Activated CD4-positive, alpha-beta memory T cell treated with anti-CD3 and anti-CD28 coated beads for 36 hours (primary cell): ENCODE data around the gene GFM1. TPM values are rescaled to one million over a fixed set of nuclear protein-coding genes. Genes with fewer than 3 reads are reported as not detected.

Experiments
- CTCF ChIA-PET: fragments of 350-600 bp; sonication (Branson Sonifier 250); formaldehyde crosslinking; loops from one replicate; lab custom pipeline; 2021; ENCODE audit warnings: antibody characterized with exemption, inconsistent platforms; lab: Charles Lee
- POLR2A ChIA-PET: fragments of 350-600 bp; sonication (Branson Sonifier 250); formaldehyde crosslinking; loops from one replicate; lab custom pipeline; 2021; ENCODE audit warnings: antibody characterized with exemption; lab: Charles Lee
- DNase-seq: peaks from one replicate; pipeline ENCODE4 v3.0.0-alpha.2; 2020
- H3K27ac Mint-ChIP-seq: one replicate; pipeline ENCODE4 v1.8.0; 2021; ENCODE audit warnings: mixed read lengths
- H3K27me3 Mint-ChIP-seq: one replicate; pipeline ENCODE4 v1.8.0; 2021; ENCODE audit warnings: mixed read lengths
- H3K36me3 Mint-ChIP-seq: one replicate; pipeline ENCODE4 v1.8.0; 2021; ENCODE audit warnings: mixed read lengths
- H3K4me1 Mint-ChIP-seq: one replicate; pipeline ENCODE4 v1.8.0; 2021; ENCODE audit warnings: low read depth, mixed read lengths
- H3K4me3 Mint-ChIP-seq: one replicate; pipeline ENCODE4 v1.8.0; 2021; ENCODE audit warnings: mild to moderate bottlenecking, mixed read lengths
- H3K9me3 Mint-ChIP-seq: one replicate; pipeline ENCODE4 v1.8.0; 2021; ENCODE audit warnings: mixed read lengths
- intact Hi-C: fragments of 100-400 bp; cut with micrococcal nuclease; formaldehyde crosslinking; loops from one replicate; pipeline ENCODE4 v1.15.1; 2023
- total RNA-seq, 2 experiments: library from RNA; stranded (reverse); gene quantifications; one replicate each; pipeline ENCODE4 v1.2.3, GENCODE V29; 2021

Gene GFM1
- total RNA-seq, 2 experiments from 2014 or later, result 48.7 to 57.3 TPM

DNA sequence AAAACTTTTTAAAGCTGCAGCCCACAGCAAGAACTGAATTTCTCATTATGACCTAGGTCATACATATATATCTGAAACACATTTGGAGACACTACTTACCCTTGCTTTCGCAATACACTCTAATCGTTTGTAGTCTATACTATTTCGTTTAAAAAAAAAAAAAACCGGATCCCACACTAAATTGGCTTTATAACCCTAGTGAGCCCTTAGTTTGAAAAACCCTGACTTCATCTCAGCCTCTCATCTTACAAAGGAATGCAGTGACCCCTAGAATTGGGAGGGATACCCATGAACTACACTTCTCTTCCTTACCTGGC lies 83.7 kb downstream of the GFM1 start:
- intact Hi-C loops, result loop anchor here (5.0 kb wide), 1 partner anchor 529 kb away; no protein-coding TSS in a partner anchor
- Mint-ChIP-seq H3K9me3 (no peaks in the 10 kb centered on the region), H3K4me1 (peaks cover 27% of the 10 kb centered on the region), H3K27me3 (no peaks in the 10 kb centered on the region), H3K4me3 (peak overlapping the region; percentile 46), H3K36me3 (peaks cover under 1% of the 10 kb centered on the region), H3K27ac (no peak overlapping the region)
- ChIA-PET POLR2A (interaction anchor here (0.8 kb wide), 1 partner anchor 74 kb away, joined by 3 read pairs; the partner anchor contains the start of gene MFSD1), CTCF (interaction anchor here (0.7 to 5.2 kb wide), 27 partner anchors 8 to 532 kb away, joined by 3 to 176 read pairs (median 6); partner anchors contain the start of genes GFM1, MFSD1 and MLF1)
- no peak for DNase-seq

DNA sequence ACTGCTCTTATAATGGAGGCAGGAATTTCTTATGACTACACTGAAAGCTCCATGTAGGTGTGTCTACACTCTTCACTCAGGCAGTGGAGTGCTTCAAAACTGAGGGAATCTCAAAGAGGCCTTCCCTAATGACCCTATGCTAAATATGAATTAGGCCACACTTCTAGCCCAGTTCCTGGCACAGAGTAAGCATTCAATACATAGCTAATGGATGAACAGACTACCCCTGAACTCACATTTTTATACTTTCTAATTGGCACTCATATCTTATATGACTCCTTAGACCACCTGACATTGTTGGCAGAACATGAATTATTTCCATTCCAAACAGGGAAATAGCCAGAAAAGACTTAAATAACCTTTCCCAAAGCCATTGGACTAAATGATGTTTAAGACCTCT lies 84.5 kb downstream of the GFM1 start:
- POLR2A ChIA-PET, result no interaction called here
- H3K27me3 Mint-ChIP-seq, result no peaks in the 10 kb centered on the region
- H3K27ac Mint-ChIP-seq, result no peak overlapping the region
- CTCF ChIA-PET, result interaction anchor here (0.7 to 5.2 kb wide), 9 partner anchors 11 to 560 kb away, joined by 3 to 176 read pairs (median 4); partner anchors contain the start of gene MFSD1
- intact Hi-C loops, result loop anchor here (5.0 kb wide), 1 partner anchor 528 kb away; no protein-coding TSS in a partner anchor
- no peak overlapping the region for H3K4me3 Mint-ChIP-seq
- peaks cover 22% of the 10 kb centered on the region for H3K4me1 Mint-ChIP-seq
- H3K9me3 Mint-ChIP-seq, result no peaks in the 10 kb centered on the region
- no peak for DNase-seq
- no peaks in the 10 kb centered on the region for H3K36me3 Mint-ChIP-seq

DNA sequence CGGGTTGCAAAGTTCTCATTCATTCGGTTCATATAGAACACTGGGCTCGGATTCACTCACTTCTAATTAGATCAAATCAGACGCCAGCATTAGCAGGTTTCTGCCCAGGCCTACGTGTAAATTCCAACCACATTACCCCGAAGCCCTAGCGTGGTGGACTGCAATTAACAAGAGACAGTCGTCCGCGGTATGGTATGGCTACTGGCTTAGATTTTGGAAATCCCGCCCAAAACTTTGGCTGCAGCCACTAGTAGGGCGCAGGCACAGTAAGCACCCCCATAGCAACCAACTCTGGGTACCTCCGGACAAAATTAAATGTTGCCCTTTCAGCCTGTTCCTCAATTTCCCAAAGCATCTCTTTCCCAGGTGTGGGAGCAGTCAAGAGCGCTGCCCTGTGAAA lies 87.2 kb downstream of the GFM1 start:
- Mint-ChIP-seq H3K9me3 (peaks cover 9% of the 10 kb centered on the region), H3K27ac (no peak overlapping the region), H3K4me1 (peaks cover 17% of the 10 kb centered on the region), H3K36me3 (no peaks in the 10 kb centered on the region), H3K4me3 (peak overlapping the region; percentile 45), H3K27me3 (no peaks in the 10 kb centered on the region)
- CTCF ChIA-PET, result interaction anchor here (0.6 to 0.8 kb wide), 2 partner anchors 66 to 1670 kb away, joined by 3 read pairs; no protein-coding TSS in a partner anchor
- no peak for DNase-seq
- POLR2A ChIA-PET, result no interaction called here
- intact Hi-C loops, result no loop called here

DNA sequence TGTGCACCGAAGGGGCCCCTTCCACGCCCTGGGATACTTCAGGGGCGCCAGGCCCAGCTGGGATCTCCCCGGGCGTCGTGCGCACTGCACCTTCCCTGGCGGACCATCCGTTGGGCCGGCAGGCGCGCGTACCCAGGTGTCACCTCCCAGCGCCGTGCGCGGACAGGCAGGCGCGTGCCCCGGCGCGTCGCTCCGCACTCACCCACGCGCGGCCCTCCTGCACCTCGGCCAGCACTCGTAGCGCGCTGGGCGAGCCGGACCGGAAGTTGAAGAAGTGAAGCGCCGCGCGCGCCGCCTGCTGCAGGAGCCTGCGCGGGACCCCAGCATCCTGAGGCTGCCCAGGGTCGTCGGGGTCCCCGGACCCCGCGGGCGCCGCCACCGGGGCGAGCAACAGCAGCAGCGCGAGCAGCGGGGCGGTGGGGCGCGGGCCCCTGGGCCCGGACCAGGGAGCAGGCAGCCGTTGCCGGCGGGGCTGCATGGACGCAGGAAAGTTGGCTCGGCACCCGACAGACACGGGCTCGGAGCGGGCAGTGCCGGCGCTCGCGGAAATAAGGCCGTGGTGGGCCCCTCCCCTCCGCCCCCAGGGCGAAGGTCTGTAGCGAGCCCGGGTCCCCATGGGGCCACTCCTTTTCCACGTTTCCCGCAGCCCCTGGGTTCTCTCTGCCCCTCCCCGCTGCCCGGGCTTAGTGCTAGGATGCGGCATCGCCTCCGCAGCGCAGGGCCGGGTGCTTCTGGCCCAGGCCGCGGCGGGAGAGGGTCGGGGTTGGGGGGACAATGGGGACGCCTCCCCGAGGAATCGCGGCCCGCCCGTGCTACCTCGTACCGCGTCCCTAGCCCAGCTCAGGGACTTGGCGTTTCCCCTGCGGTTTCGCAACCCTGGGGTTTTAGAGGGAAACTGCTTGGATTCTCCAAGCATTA lies 87.9 kb downstream of the GFM1 start, which contains the start of gene RARRES1:
Gene RARRES1, minus strand, starts transcription at position 520 of the 918 bp plus-strand sequence. Its CDS starts 42 bp downstream, at position 478.
- DNase-seq, result peak; percentile 60
- H3K9me3 Mint-ChIP-seq, result peaks cover 9% of the 10 kb centered on the region
- peak within 1 kb of the TSS; percentile 45 for H3K4me3 Mint-ChIP-seq
- POLR2A ChIA-PET, result no interaction called here
- H3K36me3 Mint-ChIP-seq, result no peaks in the 10 kb centered on the region
- H3K27ac Mint-ChIP-seq, result no peak within 1 kb of the TSS
- CTCF ChIA-PET, result no interaction called here
- no peaks in the 10 kb centered on the region for H3K27me3 Mint-ChIP-seq
- intact Hi-C loops, result no loop called here
- H3K4me1 Mint-ChIP-seq, result peaks cover 17% of the 10 kb centered on the region

DNA sequence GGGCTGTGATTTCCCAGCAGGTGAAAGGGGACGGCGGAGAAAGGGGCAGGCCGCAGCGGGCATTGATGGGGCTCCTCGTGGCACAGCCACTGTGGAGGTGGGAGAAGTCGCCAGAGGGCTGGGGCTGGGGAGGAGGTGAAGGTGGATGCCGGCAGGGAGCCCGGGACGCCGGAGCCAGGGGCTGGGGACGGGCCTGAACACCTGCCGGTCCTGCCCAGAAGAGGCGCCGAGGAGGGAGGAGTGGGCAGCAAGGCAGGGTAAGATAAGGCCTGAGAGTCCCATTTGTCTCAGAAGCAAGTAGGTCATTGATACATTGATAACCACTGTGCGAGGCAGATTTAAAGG lies 88.5 kb downstream of the GFM1 start:
- POLR2A ChIA-PET, result no interaction called here
- Mint-ChIP-seq H3K4me3 (no peak overlapping the region), H3K27me3 (no peaks in the 10 kb centered on the region), H3K9me3 (peaks cover 9% of the 10 kb centered on the region), H3K4me1 (peaks cover 11% of the 10 kb centered on the region), H3K36me3 (no peaks in the 10 kb centered on the region), H3K27ac (no peak overlapping the region)
- DNase-seq, result no peak
- CTCF ChIA-PET, result no interaction called here
- intact Hi-C loops, result no loop called here

DNA sequence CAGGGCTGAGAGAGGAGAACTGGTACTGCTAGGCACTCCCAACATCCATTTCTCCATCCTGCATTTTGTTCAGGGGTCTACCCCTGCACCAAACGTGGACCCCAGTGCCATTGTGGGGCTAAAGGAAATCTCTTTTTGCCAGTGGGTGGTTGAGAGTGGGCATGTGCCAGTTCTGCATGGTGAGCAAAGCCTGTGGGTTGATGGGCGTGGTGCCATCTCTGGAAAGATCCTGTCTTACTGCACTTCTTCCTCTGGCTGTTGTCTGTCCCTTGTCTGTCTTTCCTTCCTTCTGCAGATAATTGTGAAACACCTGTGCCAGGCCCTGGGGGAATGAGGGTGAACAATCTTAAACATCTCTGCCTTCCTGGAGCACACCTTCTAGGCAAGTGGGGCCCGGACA lies 89.3 kb downstream of the GFM1 start:
- Mint-ChIP-seq H3K27me3 (no peaks in the 10 kb centered on the region), H3K36me3 (no peaks in the 10 kb centered on the region), H3K4me1 (peaks cover 6% of the 10 kb centered on the region), H3K27ac (no peak overlapping the region), H3K9me3 (peaks cover 9% of the 10 kb centered on the region), H3K4me3 (no peak overlapping the region)
- DNase-seq, result no peak
- ChIA-PET CTCF (no interaction called here), POLR2A (no interaction called here)
- intact Hi-C loops, result no loop called here

DNA sequence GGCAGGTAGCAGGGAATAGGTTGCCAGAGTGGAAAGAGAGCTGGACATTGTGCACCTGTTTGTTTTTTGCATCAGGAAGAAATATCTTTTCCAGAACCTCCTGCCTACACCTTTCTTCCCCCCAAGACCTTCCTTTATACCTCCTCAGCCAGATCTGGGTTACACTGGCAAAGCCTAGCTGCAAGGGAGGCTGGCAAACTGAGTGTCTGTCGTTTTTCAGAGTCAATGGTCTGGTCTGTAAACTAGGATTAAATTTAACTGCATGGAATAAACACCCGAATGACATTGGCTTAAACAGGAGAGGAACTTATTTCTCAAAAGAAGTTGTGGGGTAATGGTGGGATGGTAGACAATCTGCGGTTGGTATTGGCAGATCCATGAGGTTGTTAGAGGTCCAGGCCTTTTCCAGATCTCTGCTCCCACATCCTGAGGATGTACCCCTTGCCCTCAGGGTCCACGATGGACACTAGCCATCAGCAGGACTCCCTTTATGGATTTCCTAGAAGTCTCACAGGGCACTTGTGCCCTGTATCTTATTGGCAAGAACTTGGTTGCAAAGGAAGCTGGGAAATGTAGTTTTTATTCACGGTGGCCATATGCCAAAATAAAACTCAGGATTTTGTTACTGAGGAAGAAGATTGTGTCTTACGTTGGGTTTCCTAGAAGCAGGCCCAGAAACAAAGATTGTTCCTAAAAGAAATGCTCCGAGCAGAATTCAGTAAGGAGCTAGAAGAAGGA lies 91.1 kb downstream of the GFM1 start:
- peaks cover 6% of the 10 kb centered on the region for H3K4me1 Mint-ChIP-seq
- CTCF ChIA-PET, result interaction anchor here (3.0 kb wide), 1 partner anchor 8 kb away, joined by 12 read pairs; no protein-coding TSS in a partner anchor
- H3K27ac Mint-ChIP-seq, result no peak overlapping the region
- POLR2A ChIA-PET, result no interaction called here
- H3K27me3 Mint-ChIP-seq, result no peaks in the 10 kb centered on the region
- intact Hi-C loops, result no loop called here
- peaks cover 9% of the 10 kb centered on the region for H3K9me3 Mint-ChIP-seq
- no peak for DNase-seq
- H3K36me3 Mint-ChIP-seq, result no peaks in the 10 kb centered on the region
- H3K4me3 Mint-ChIP-seq, result no peak overlapping the region

DNA sequence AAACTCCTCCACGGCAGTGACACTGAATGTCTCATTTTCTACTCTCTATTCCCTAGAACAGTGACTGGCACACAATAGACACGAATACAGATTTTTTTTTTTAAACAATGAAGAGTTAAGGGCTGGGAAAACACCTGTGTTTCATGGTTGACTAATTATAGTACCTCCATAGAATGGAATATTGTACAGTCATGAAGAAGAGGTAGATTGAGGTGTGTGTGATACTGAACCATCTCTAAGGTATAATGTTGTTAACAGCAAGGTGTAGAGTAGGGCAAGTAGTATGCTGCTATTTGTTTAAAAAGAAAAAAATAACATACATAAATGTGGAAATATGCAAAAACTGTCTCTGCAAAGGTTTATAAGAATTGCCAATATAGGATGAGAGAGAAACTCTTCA lies 93.1 kb downstream of the GFM1 start:
- H3K36me3 Mint-ChIP-seq, result no peaks in the 10 kb centered on the region
- DNase-seq, result no peak
- peaks cover 9% of the 10 kb centered on the region for H3K9me3 Mint-ChIP-seq
- ChIA-PET POLR2A (no interaction called here), CTCF (no interaction called here)
- intact Hi-C loops, result no loop called here
- H3K4me3 Mint-ChIP-seq, result no peak overlapping the region
- peaks cover 11% of the 10 kb centered on the region for H3K4me1 Mint-ChIP-seq
- no peak overlapping the region for H3K27ac Mint-ChIP-seq
- no peaks in the 10 kb centered on the region for H3K27me3 Mint-ChIP-seq

DNA sequence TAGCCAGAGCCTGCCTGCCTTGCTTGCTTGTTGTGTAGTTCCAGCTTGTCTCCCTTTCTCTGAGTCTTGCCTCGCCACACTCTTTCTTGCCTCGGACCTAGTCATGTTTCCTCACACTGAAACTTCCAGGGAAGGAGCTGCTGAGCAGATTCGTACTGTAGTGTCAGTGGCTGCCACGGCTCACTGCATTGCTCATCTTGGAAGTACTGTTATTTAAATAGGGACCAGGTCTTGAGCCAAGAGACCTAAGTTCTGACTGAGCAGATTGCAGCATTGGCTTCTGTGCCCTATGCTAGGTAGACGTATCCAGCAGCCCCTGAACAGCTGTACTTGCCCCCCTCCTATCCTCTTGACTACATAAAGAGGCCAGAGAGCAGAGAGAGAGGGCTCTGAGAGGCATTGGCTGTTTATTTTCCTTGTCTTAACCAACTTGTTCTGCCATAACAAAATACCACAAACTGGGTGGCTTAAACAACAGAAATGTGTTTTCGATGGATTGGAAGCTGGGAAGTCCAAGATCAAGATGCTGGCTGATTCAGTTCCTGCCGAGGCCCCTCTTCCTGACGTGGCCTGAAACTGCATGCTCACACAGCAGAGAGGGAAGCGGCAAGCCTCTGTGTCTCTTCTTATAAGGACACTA lies 93.8 kb downstream of the GFM1 start:
- Mint-ChIP-seq H3K4me3 (no peak overlapping the region), H3K27me3 (no peaks in the 10 kb centered on the region), H3K27ac (no peak overlapping the region), H3K36me3 (no peaks in the 10 kb centered on the region), H3K4me1 (peaks cover 13% of the 10 kb centered on the region), H3K9me3 (peaks cover 9% of the 10 kb centered on the region)
- intact Hi-C loops, result no loop called here
- ChIA-PET POLR2A (no interaction called here), CTCF (no interaction called here)
- no peak for DNase-seq

DNA sequence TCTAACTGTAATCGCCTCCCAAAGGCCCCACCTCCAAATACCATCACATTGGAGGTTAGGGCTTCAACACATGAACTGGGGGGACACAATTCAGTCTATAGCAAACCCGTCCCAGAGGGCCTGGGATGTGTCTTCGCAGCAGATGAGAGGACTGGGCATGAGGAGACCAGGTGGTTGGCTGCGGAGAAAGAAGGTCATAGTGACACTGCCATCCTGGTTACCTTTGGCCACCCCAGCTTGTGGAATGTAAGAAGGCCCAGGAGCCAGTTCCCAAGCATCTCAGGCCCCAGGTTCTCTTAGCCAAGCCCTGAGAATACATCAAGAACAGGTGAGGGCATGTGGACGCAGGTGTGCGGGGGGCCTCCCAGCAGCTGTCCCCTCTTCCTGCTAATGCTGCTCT lies 94.3 kb downstream of the GFM1 start:
- intact Hi-C loops, result no loop called here
- Mint-ChIP-seq H3K27ac (no peak overlapping the region), H3K9me3 (peaks cover 9% of the 10 kb centered on the region), H3K27me3 (no peaks in the 10 kb centered on the region), H3K4me3 (no peak overlapping the region), H3K36me3 (no peaks in the 10 kb centered on the region), H3K4me1 (peaks cover 13% of the 10 kb centered on the region)
- DNase-seq, result no peak
- ChIA-PET POLR2A (no interaction called here), CTCF (no interaction called here)

DNA sequence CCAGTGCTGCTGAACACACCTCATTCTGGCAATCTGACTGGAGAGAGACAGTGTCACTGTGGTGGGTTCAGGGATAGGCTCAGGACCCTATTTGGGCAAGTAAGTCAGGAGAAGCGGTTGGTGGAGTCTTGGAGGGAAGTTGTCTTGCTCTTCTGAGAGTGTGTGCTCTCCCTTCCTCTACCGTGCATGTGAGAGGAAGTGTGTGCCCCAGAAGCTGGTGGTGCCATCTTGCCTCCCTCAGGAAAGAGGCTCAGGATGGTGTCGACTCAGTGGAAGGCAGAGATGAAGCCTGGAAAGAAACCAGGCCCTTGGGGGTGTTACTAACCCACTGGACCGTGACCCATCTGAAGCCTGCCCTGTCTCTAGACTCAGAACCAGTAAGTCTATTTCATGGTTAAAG lies 94.8 kb downstream of the GFM1 start:
- peaks cover 2% of the 10 kb centered on the region for H3K36me3 Mint-ChIP-seq
- ChIA-PET CTCF (no interaction called here), POLR2A (no interaction called here)
- no peak overlapping the region for H3K4me3 Mint-ChIP-seq
- peaks cover 9% of the 10 kb centered on the region for H3K9me3 Mint-ChIP-seq
- H3K27me3 Mint-ChIP-seq, result no peaks in the 10 kb centered on the region
- DNase-seq, result no peak
- peaks cover 13% of the 10 kb centered on the region for H3K4me1 Mint-ChIP-seq
- intact Hi-C loops, result no loop called here
- no peak overlapping the region for H3K27ac Mint-ChIP-seq

DNA sequence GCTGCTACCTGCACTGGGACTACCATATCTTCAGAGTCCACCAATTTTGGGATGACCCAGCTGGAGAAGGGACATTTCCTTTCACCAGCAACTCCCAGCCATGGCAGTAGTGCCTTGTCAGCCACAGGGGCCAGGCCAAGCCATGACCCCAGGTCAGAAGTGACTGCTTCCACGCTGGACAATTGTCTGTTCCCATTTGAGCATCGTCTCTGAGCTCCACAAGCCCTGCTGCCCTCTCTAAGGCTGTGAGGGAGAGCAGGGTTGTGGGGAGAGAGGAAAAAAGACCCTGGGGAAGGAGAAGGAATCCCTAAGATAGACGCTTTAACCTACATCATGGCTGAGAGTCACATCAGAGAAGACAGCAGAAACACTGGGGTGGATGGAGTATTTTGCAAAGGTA lies 95.3 kb downstream of the GFM1 start:
- Mint-ChIP-seq H3K27ac (no peak overlapping the region), H3K27me3 (no peaks in the 10 kb centered on the region), H3K9me3 (peaks cover 8% of the 10 kb centered on the region), H3K4me3 (no peak overlapping the region), H3K4me1 (peaks cover 13% of the 10 kb centered on the region), H3K36me3 (peaks cover 2% of the 10 kb centered on the region)
- no peak for DNase-seq
- POLR2A ChIA-PET, result no interaction called here
- CTCF ChIA-PET, result interaction anchor here (4.4 kb wide), 1 partner anchor 12 kb away, joined by 26 read pairs; no protein-coding TSS in a partner anchor
- intact Hi-C loops, result no loop called here
